NCI-H2227 treated with DMSO at 0.1 percent for 48 hours (cell line): ENCODE results near the gene SPTLC3.

Source experiments
- DNase-seq: peaks from one replicate; lab custom pipeline; 2025; lab: John Stamatoyannopoulos, UW

SPTLC3 gene

GRCh38 chr20:12984863-12985262, 23.9 kb upstream of the SPTLC3 start:
- no peak for DNase-seq

- DNase-seq: no peak
Measured at GRCh38 chr20:12987261-12987660, 21.5 kb upstream of the SPTLC3 start.

GRCh38 chr20:12989586-12990115, 19.1 kb upstream of the SPTLC3 start:
- DNase-seq: no peak

- DNase-seq: no peak
Measured at GRCh38 chr20:12997128-12997655, 11.6 kb upstream of the SPTLC3 start.

GRCh38 chr20:12998046-12998445, 10.7 kb upstream of the SPTLC3 start:
- DNase-seq: no peak

- DNase-seq: no peak
Measured at GRCh38 chr20:12999201-12999600, 9.6 kb upstream of the SPTLC3 start.

- DNase-seq: no peak
Measured at GRCh38 chr20:13002251-13002650, 6.5 kb upstream of the SPTLC3 start.

GRCh38 chr20:13006825-13007224, 1.9 kb upstream of the SPTLC3 start:
- DNase-seq: no peak

GRCh38 chr20:13007596-13007995, 1.2 kb upstream of the SPTLC3 start:
- no peak for DNase-seq

- DNase-seq: no peak
Measured at GRCh38 chr20:13009682-13010406, 1.1 kb downstream of the SPTLC3 start.

- DNase-seq: no peak
Measured at GRCh38 chr20:13012886-13013285, 4.1 kb downstream of the SPTLC3 start.

GRCh38 chr20:13013411-13013810, 4.6 kb downstream of the SPTLC3 start:
- no peak for DNase-seq

- no peak for DNase-seq
Measured at GRCh38 chr20:13017235-13017634, 8.5 kb downstream of the SPTLC3 start.

GRCh38 chr20:13017883-13018535, 9.2 kb downstream of the SPTLC3 start:
- no peak for DNase-seq

- no peak for DNase-seq
Measured at GRCh38 chr20:13021205-13021970, 12.6 kb downstream of the SPTLC3 start.

- no peak for DNase-seq
Measured at GRCh38 chr20:13022401-13023155, 13.8 kb downstream of the SPTLC3 start.

GRCh38 chr20:13024596-13024995, 15.8 kb downstream of the SPTLC3 start:
- no peak for DNase-seq

GRCh38 chr20:13025181-13025580, 16.4 kb downstream of the SPTLC3 start:
- no peak for DNase-seq

GRCh38 chr20:13028001-13028400, 19.2 kb downstream of the SPTLC3 start:
- no peak for DNase-seq

GRCh38 chr20:13028673-13029072, 19.9 kb downstream of the SPTLC3 start:
- DNase-seq: no peak

GRCh38 chr20:13029687-13030375, 21.1 kb downstream of the SPTLC3 start:
- no peak for DNase-seq
